ENCODE results near the gene CIAO2A.
"Not testable (repeated sequence)": the region's sequence is repeated elsewhere in the genome, so short reads cannot be mapped to it uniquely, and the experiment has no call there.

Gene CIAO2A

DNA sequence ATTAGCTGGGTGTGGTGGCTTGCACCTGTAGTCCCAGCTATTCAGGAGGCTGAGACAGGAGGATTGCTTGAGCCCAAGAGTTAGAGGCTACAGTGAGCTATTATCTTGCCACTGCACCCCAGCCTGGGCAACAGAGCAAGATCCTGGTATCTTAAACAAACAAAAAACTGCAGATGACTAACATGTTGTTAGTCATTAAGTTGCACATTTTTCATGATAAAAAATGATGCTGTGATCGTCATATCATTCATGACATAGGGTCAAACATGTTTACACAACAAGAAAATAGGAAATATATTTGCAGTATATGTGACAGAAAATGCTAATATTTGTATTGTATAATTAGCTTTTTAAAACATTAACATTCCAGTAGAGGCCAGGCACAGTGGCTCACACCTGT is 27.2 kb downstream of the CIAO2A start:
- Histone ChIP-seq H2AFZ (ENCODE audit: low read length) (no peak overlapping the region), H3K9me2 (replicated peaks; ENCODE audit: insufficient read depth, low read length) (no peaks in the 10 kb centered on the region), H3F3A (ENCODE audit: insufficient read depth, low read length) (no peaks in the 10 kb centered on the region; the same call in 1 of the 2 replicates), H3K4me3 (ENCODE audit: low read length) (no peak overlapping the region), H3K36me3 (replicated peaks; ENCODE audit: insufficient read depth, low read length) (no peaks in the 10 kb centered on the region), H4K20me1 (ENCODE audit: insufficient read depth, low read length) (no peaks in the 10 kb centered on the region), H3K9me3 (replicated peaks; ENCODE audit: insufficient read depth, low read length) (no peaks in the 10 kb centered on the region), H3K9ac (ENCODE audit: low read length) (no peak overlapping the region), H3K4me2 (ENCODE audit: low read depth, low read length) (no peak overlapping the region), H3K79me2 (ENCODE audit: low read length) (no peaks in the 10 kb centered on the region), H3K27ac (ENCODE audit: low read length) (no peak overlapping the region), H3K4me1 (ENCODE audit: low read length) (no peaks in the 10 kb centered on the region), H3K27me3 (replicated peaks; ENCODE audit: insufficient read depth, low read length) (no peaks in the 10 kb centered on the region)
- no peak for DNase-seq
- TF ChIP-seq, protein P1, sequence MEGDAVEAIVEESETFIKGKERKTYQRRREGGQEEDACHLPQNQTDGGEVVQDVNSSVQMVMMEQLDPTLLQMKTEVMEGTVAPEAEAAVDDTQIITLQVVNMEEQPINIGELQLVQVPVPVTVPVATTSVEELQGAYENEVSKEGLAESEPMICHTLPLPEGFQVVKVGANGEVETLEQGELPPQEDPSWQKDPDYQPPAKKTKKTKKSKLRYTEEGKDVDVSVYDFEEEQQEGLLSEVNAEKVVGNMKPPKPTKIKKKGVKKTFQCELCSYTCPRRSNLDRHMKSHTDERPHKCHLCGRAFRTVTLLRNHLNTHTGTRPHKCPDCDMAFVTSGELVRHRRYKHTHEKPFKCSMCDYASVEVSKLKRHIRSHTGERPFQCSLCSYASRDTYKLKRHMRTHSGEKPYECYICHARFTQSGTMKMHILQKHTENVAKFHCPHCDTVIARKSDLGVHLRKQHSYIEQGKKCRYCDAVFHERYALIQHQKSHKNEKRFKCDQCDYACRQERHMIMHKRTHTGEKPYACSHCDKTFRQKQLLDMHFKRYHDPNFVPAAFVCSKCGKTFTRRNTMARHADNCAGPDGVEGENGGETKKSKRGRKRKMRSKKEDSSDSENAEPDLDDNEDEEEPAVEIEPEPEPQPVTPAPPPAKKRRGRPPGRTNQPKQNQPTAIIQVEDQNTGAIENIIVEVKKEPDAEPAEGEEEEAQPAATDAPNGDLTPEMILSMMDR (IDR thresholded peaks at IDR 0.05; ENCODE audit: low read length), result no peak
- TF ChIP-seq EZH2 (optimal IDR thresholded peaks at IDR 0.05; ENCODE audit: low read depth, low read length), result no peak
- TF ChIP-seq EZH2phosphoT487 (IDR thresholded peaks at IDR 0.05; ENCODE audit: low read length), result no peak

DNA sequence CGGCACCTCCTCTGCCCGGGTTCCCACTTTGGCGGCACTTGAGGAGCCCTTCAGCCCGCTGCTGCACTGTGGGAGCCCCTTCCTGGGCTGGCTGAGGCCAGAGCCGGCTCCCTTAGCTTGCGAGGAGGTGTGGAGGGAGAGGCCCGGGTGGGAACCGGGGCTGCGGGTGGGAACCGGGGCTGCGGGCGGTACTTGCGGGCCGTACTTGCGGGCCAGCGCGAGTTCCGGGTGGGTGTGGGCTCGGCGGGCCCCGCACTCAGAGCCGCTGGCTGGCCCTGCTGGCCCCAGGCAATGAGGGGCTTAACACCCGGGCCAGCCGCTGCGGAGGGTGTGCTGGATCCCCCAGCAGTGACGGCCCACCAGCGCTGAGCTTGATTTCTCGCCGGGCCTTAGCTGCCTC is 32.9 kb downstream of the CIAO2A start:
- TF ChIP-seq, protein P1 (IDR thresholded peaks at IDR 0.05; ENCODE audit: low read length), result no peak
- TF ChIP-seq EZH2phosphoT487 (IDR thresholded peaks at IDR 0.05; ENCODE audit: low read length) (no peak), EZH2 (optimal IDR thresholded peaks at IDR 0.05; ENCODE audit: low read depth, low read length) (no peak)
- H3K4me1 ChIP-seq (ENCODE audit: low read length), result no peaks in the 10 kb centered on the region
- no peak overlapping the region for H3K4me2 ChIP-seq (ENCODE audit: low read depth, low read length)
- no peaks in the 10 kb centered on the region for H3F3A ChIP-seq (ENCODE audit: insufficient read depth, low read length)
- no peaks in the 10 kb centered on the region for H4K20me1 ChIP-seq (ENCODE audit: insufficient read depth, low read length)
- H3K27ac ChIP-seq (ENCODE audit: low read length), result no peak overlapping the region
- no peaks in the 10 kb centered on the region for H3K36me3 ChIP-seq (replicated peaks; ENCODE audit: insufficient read depth, low read length)
- no peak for DNase-seq
- H3K4me3 ChIP-seq (ENCODE audit: low read length), result no peak overlapping the region
- no peak overlapping the region for H3K9ac ChIP-seq (ENCODE audit: low read length)
- H2AFZ ChIP-seq (ENCODE audit: low read length), result no peak overlapping the region
- no peaks in the 10 kb centered on the region for H3K9me2 ChIP-seq (replicated peaks; ENCODE audit: insufficient read depth, low read length)
- no peaks in the 10 kb centered on the region for H3K27me3 ChIP-seq (replicated peaks; ENCODE audit: insufficient read depth, low read length)
- H3K9me3 ChIP-seq (replicated peaks; ENCODE audit: insufficient read depth, low read length), result no peaks in the 10 kb centered on the region
- no peaks in the 10 kb centered on the region for H3K79me2 ChIP-seq (ENCODE audit: low read length)

DNA sequence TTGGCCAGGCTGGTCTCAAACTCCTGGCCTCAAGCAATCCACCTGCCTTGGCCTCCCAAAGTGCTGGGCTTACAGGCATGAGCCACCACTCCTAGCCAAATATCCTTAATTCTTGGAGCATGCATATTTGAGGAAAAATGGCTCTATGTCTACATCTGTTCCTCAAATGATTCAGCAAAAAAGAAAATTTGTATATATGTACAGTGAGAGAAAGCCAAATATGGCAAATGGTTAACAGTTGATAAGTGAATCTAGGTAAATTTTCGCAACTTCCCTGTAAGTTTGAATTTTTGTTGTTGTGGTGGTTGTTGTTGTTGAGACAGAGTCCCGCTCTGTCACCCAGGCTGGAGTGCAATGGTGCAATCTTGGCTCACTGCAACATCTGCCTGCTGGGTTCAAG is 34.5 kb downstream of the CIAO2A start:
- H3K9me3 ChIP-seq (replicated peaks; ENCODE audit: insufficient read depth, low read length); H3K4me2 ChIP-seq (ENCODE audit: low read depth, low read length); H3K4me3 ChIP-seq (ENCODE audit: low read length); H3K36me3 ChIP-seq (replicated peaks; ENCODE audit: insufficient read depth, low read length); H3K9me2 ChIP-seq (replicated peaks; ENCODE audit: insufficient read depth, low read length); H3K27me3 ChIP-seq (replicated peaks; ENCODE audit: insufficient read depth, low read length); H3K4me1 ChIP-seq (ENCODE audit: low read length); H3F3A ChIP-seq (ENCODE audit: insufficient read depth, low read length); H4K20me1 ChIP-seq (ENCODE audit: insufficient read depth, low read length); H3K9ac ChIP-seq (ENCODE audit: low read length); H2AFZ ChIP-seq (ENCODE audit: low read length); H3K27ac ChIP-seq (ENCODE audit: low read length); H3K79me2 ChIP-seq (ENCODE audit: low read length); DNase-seq: not testable (repeated sequence)

DNA sequence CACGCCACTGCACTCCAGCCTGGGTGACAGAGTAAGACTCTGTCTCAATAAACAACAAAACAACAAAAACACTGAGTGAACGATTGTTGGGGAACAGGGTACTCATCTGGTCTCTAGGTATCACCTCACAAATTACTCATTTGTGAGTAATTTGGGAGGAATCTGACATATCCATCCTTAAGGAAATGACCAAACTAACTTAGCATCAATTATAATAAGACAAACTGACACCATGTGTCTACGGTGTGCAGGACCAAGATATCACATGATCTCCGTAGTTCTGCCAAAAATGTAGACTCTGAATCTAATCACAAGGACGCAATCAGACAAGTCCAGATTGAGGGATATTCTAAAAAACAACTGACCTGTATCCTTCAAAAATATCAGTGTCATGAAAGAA is 35.4 kb downstream of the CIAO2A start:
- Histone ChIP-seq H4K20me1 (ENCODE audit: insufficient read depth, low read length) (no peaks in the 10 kb centered on the region), H3F3A (ENCODE audit: insufficient read depth, low read length) (no peaks in the 10 kb centered on the region), H3K4me2 (ENCODE audit: low read depth, low read length) (no peak overlapping the region), H3K27ac (ENCODE audit: low read length) (no peak overlapping the region), H3K79me2 (ENCODE audit: low read length) (no peaks in the 10 kb centered on the region), H3K4me3 (ENCODE audit: low read length) (no peak overlapping the region), H3K9ac (ENCODE audit: low read length) (no peak overlapping the region), H2AFZ (ENCODE audit: low read length) (no peak overlapping the region), H3K9me3 (replicated peaks; ENCODE audit: insufficient read depth, low read length) (no peaks in the 10 kb centered on the region), H3K36me3 (replicated peaks; ENCODE audit: insufficient read depth, low read length) (no peaks in the 10 kb centered on the region), H3K27me3 (replicated peaks; ENCODE audit: insufficient read depth, low read length) (no peaks in the 10 kb centered on the region), H3K9me2 (replicated peaks; ENCODE audit: insufficient read depth, low read length) (no peaks in the 10 kb centered on the region), H3K4me1 (ENCODE audit: low read length) (no peaks in the 10 kb centered on the region)
- no peak for TF ChIP-seq EZH2phosphoT487 (IDR thresholded peaks at IDR 0.05; ENCODE audit: low read length)
- TF ChIP-seq, protein P1 (IDR thresholded peaks at IDR 0.05; ENCODE audit: low read length), result no peak
- TF ChIP-seq EZH2 (optimal IDR thresholded peaks at IDR 0.05; ENCODE audit: low read depth, low read length), result no peak
- no peak for DNase-seq

DNA sequence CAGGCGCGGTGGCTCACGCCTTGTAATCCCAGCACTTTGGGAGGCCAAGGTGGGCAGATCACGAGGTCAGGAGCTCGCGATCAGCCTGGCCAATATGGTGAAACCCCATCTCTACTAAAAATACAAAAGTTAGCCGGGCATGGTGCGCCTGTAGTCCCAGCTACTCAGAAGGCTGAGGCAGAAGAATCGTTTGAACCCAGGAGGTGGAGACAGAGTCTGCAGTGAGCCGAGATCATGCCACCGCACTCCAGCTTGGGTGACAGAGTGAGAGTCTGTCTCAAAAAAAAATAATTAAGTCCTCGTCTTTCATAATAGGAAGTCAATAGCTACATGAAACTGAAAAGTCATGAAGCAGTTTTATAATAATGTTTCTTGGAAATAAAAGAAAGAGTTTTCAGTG is 40.0 kb downstream of the CIAO2A start:
- not testable (repeated sequence) for H2AFZ ChIP-seq (ENCODE audit: low read length); H3K4me2 ChIP-seq (ENCODE audit: low read depth, low read length); H4K20me1 ChIP-seq (ENCODE audit: insufficient read depth, low read length); H3K79me2 ChIP-seq (ENCODE audit: low read length); H3K4me3 ChIP-seq (ENCODE audit: low read length); H3K9me2 ChIP-seq (replicated peaks; ENCODE audit: insufficient read depth, low read length); H3K9ac ChIP-seq (ENCODE audit: low read length); H3K27ac ChIP-seq (ENCODE audit: low read length); H3K9me3 ChIP-seq (replicated peaks; ENCODE audit: insufficient read depth, low read length); DNase-seq; H3K27me3 ChIP-seq (replicated peaks; ENCODE audit: insufficient read depth, low read length); H3K36me3 ChIP-seq (replicated peaks; ENCODE audit: insufficient read depth, low read length); H3K4me1 ChIP-seq (ENCODE audit: low read length); H3F3A ChIP-seq (ENCODE audit: insufficient read depth, low read length)

Data from MM.1S (cell line).